ENCODE data around the gene RBM20. TPM values are rescaled to one million over a fixed set of nuclear protein-coding genes. Genes with fewer than 3 reads are reported as not detected.
A peak's percentile ranks its signal among the peaks of the same experiment; 100 is the strongest.

The RBM20 gene
- total RNA-seq, 4 donors from 2014 or later, result 0.62 to 7.4 (median 3.9) TPM

- WGBS, 2 donors (ENCODE audit: low coverage in 1 of 2), result 84 to 86% methylated on average over 2 to 6 of the region's 13 CpGs
- H3K27ac ChIP-seq, result no peak overlapping the region
- no peak for ATAC-seq
These were observed 35.5 kb downstream of the RBM20 start for GRCh38 chr10:110679486-110680272.

DNA sequence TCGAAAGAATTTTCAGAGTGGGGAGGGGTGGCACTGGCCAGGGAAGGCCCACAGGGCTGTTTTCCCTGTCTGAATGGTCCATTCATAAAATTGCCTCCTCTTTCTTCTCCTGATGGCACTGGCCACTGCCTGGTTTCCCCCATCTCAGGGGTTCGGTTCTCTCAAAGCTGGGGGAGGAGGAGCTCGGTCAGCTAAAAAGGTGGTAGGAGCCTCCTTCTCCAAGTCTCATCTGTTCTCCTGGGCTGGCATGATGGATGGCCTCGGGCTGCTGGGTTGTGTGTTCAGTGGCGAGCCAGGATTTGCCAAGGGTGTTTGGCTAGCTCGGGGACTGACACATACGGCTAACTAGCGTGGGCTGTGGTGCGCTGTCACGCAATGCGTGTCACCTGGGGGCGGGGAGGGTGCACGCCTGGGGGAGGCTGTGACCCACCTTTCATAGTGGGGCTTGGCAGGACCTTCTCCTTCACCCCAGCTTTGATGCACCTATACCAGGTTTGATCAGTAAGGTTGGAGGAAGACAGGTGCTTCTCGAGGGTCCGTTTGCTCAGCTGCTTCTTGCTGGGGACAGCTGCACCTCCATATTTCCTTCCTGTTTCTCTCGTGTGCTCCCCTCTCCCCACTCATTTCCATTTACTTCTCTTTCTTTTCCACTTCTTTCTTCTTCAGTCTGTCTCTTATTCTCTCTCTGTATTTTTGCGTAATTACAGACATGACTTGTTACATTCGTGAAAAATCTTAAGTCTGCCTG is 36.3 kb downstream of the RBM20 start:
- TF ChIP-seq POLR2A (IDR thresholded peaks at IDR 0.05) (no peak), POLR2AphosphoS5 (IDR thresholded peaks at IDR 0.05) (no peak), EP300 (IDR thresholded peaks at IDR 0.05) (no peak)
- TF ChIP-seq, protein P1, sequence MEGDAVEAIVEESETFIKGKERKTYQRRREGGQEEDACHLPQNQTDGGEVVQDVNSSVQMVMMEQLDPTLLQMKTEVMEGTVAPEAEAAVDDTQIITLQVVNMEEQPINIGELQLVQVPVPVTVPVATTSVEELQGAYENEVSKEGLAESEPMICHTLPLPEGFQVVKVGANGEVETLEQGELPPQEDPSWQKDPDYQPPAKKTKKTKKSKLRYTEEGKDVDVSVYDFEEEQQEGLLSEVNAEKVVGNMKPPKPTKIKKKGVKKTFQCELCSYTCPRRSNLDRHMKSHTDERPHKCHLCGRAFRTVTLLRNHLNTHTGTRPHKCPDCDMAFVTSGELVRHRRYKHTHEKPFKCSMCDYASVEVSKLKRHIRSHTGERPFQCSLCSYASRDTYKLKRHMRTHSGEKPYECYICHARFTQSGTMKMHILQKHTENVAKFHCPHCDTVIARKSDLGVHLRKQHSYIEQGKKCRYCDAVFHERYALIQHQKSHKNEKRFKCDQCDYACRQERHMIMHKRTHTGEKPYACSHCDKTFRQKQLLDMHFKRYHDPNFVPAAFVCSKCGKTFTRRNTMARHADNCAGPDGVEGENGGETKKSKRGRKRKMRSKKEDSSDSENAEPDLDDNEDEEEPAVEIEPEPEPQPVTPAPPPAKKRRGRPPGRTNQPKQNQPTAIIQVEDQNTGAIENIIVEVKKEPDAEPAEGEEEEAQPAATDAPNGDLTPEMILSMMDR (IDR thresholded peaks at IDR 0.05), result no peak
- no peak overlapping the region for H3K4me3 ChIP-seq
- ATAC-seq, result no peak
- H3K9me3 ChIP-seq, result no peaks in the 10 kb centered on the region
- no peaks in the 10 kb centered on the region for H3K36me3 ChIP-seq
- 65 to 73% methylated on average over 3 to 11 of the region's 18 CpGs for whole genome bisulfite sequencing, 2 donors (ENCODE audit: low coverage in 1 of 2)
- no peak overlapping the region for H3K27ac ChIP-seq
- H3K27me3 ChIP-seq, result no peaks in the 10 kb centered on the region
- H3K4me1 ChIP-seq, result peaks cover 0 to 8% (median 0%) of the 10 kb centered on the region in 3 donors

More at GRCh38 chr10:110679486-110680272, 35.5 kb downstream of the RBM20 start:
- H3K4me1 ChIP-seq, result peaks cover 0 to 8% (median 0%) of the 10 kb centered on the region in 3 donors
- no peaks in the 10 kb centered on the region for H3K27me3 ChIP-seq
- H3K36me3 ChIP-seq, result no peaks in the 10 kb centered on the region
- no peaks in the 10 kb centered on the region for H3K9me3 ChIP-seq
- TF ChIP-seq POLR2AphosphoS5 (IDR thresholded peaks at IDR 0.05) (no peak), EP300 (IDR thresholded peaks at IDR 0.05) (no peak), POLR2A (IDR thresholded peaks at IDR 0.05) (no peak)
- TF ChIP-seq, protein P1 (IDR thresholded peaks at IDR 0.05), result no peak
- H3K4me3 ChIP-seq, result no peak overlapping the region

GRCh38 chr10:110681023-110681681 is 37.0 kb downstream of the RBM20 start:
- no peak for TF ChIP-seq POLR2A (IDR thresholded peaks at IDR 0.05)
- TF ChIP-seq, protein P1 (IDR thresholded peaks at IDR 0.05), result peak in 2 of 4 experiments; percentile 7 to 57
- TF ChIP-seq EP300 (IDR thresholded peaks at IDR 0.05), result no peak
- TF ChIP-seq POLR2AphosphoS5 (IDR thresholded peaks at IDR 0.05), result no peak
- Histone ChIP-seq H3K27ac (no peak overlapping the region), H3K4me1 (peaks cover 0 to 8% (median 0%) of the 10 kb centered on the region in 3 donors), H3K36me3 (no peaks in the 10 kb centered on the region), H3K9me3 (no peaks in the 10 kb centered on the region), H3K4me3 (no peak overlapping the region), H3K27me3 (no peaks in the 10 kb centered on the region)
- ATAC-seq, result no peak
- 51 to 60% methylated on average over 2 to 6 of the region's 7 CpGs for WGBS, 2 donors (ENCODE audit: low coverage in 1 of 2)

GRCh38 chr10:110682348-110682747 is 38.2 kb downstream of the RBM20 start:
- TF ChIP-seq EP300 (IDR thresholded peaks at IDR 0.05), result no peak
- TF ChIP-seq POLR2AphosphoS5 (IDR thresholded peaks at IDR 0.05), result no peak
- TF ChIP-seq, protein P1 (IDR thresholded peaks at IDR 0.05), result no peak
- no peak for TF ChIP-seq POLR2A (IDR thresholded peaks at IDR 0.05)
- Histone ChIP-seq H3K27me3 (no peaks in the 10 kb centered on the region), H3K27ac (no peak overlapping the region), H3K36me3 (no peaks in the 10 kb centered on the region), H3K4me1 (peaks cover 0 to 8% (median 0%) of the 10 kb centered on the region in 3 donors), H3K9me3 (no peaks in the 10 kb centered on the region), H3K4me3 (no peak overlapping the region)
- no peak for ATAC-seq
- WGBS, 2 donors (ENCODE audit: low coverage in 1 of 2), result 90 to 100% methylated on average over 2 to 3 of the region's 3 CpGs

Data from gastroesophageal sphincter (tissue), 4 donors.